K562 (cell line): ENCODE results near the gene RRAGD. TPM values are rescaled to one million over a fixed set of nuclear protein-coding genes. Genes with fewer than 3 reads are reported as not detected.

Experiments
- ARID2 ChIP-seq: fragments of 450-650 bp; IDR thresholded peaks from 2 replicates; pipeline ENCODE4 v1.6.1; 2017; ENCODE audit warnings: antibody characterized with exemption, mild to moderate bottlenecking
- ARID4B ChIP-seq: sonication (generic); formaldehyde crosslinking; IDR thresholded peaks from 2 replicates; pipeline ENCODE4 v1.8.0; 2022; ENCODE audit warnings: mild to moderate bottlenecking, missing genetic modification reagents
- ASH1L ChIP-seq: fragments of 450-650 bp; IDR thresholded peaks from 2 replicates; pipeline ENCODE4 v1.6.1; 2018; ENCODE audit warnings: borderline replicate concordance, mild to moderate bottlenecking, low read depth; ENCODE audit not compliant: partially characterized antibody
- ATF7 ChIP-seq: fragments of 450-650 bp; IDR thresholded peaks from 2 replicates; pipeline ENCODE4 v1.7.1; 2014; ENCODE audit warnings: mild to moderate bottlenecking, moderate library complexity
- BMI1 ChIP-seq: fragments of 150-350 bp; IDR thresholded peaks from 2 replicates; pipeline ENCODE4 v1.6.1; 2014; ENCODE audit warnings: low read length
- FIP1L1 ChIP-seq: fragments of 200-400 bp; formaldehyde crosslinking; IDR thresholded peaks from 2 replicates; pipeline ENCODE4 v1.6.1; 2018; ENCODE audit warnings: mild to moderate bottlenecking, low read depth, low read length; ENCODE audit not compliant: poor library complexity, severe bottlenecking
- FOXK2 ChIP-seq, 2 experiments: fragments of 450-650 bp; IDR thresholded peaks in 1 of 2; conservative IDR thresholded peaks in 1 of 2; 2 replicates each; pipeline ENCODE4 v1.6.1; 2016; ENCODE audit warnings: low read depth in 2 of 2, mild to moderate bottlenecking in 1 of 2
- HNRNPL ChIP-seq: fragments of 200-400 bp; formaldehyde crosslinking; IDR thresholded peaks from 2 replicates; pipeline ENCODE4 v1.6.1; 2017; ENCODE audit warnings: low read depth, mild to moderate bottlenecking, low read length
- KHSRP ChIP-seq: fragments of 450-650 bp; IDR thresholded peaks from 2 replicates; pipeline ENCODE4 v1.6.1; 2017
- MED1 ChIP-seq: sonication (generic); formaldehyde crosslinking; IDR thresholded peaks from 2 replicates; pipeline ENCODE4 v1.8.1; 2023; ENCODE audit warnings: missing genetic modification reagents, borderline replicate concordance
- NCOA2 ChIP-seq, 2 experiments: fragments of 450-650 bp; IDR thresholded peaks; 2 replicates each; pipeline ENCODE4 v1.6.1; 2018; ENCODE audit warnings: mild to moderate bottlenecking in 2 of 2, moderate library complexity in 1 of 2; ENCODE audit not compliant: partially characterized antibody in 2 of 2
- PHF21A ChIP-seq: fragments of 450-650 bp; IDR thresholded peaks from 2 replicates; pipeline ENCODE4 v1.6.1; 2017; ENCODE audit warnings: low read depth, borderline replicate concordance
- POLR2H ChIP-seq: IDR thresholded peaks from 2 replicates; pipeline ENCODE4 v1.6.1; 2016; ENCODE audit warnings: missing genetic modification characterization, low read depth, mild to moderate bottlenecking, control low read depth, missing compliant biosample characterization, moderate library complexity
- PREB ChIP-seq: sonication (generic); formaldehyde crosslinking; IDR thresholded peaks from 2 replicates; pipeline ENCODE4 v1.8.1; 2023; ENCODE audit warnings: mild to moderate bottlenecking, missing genetic modification reagents
- RBM39 ChIP-seq: fragments of 200-400 bp; formaldehyde crosslinking; optimal IDR thresholded peaks from 2 replicates; pipeline ENCODE3; 2018; ENCODE audit warnings: low read depth, low read length
- RHOXF2B ChIP-seq: fragments of 250-450 bp; sonication (Bioruptor Pico); conservative IDR thresholded peaks from 2 replicates; pipeline ENCODE4 v1.5.1; 2021
- SIN3B ChIP-seq: fragments of 450-650 bp; IDR thresholded peaks from 2 replicates; pipeline ENCODE4 v1.6.1; 2017; ENCODE audit warnings: low read depth, mild to moderate bottlenecking, moderate library complexity
- SP2 ChIP-seq: IDR thresholded peaks from 2 replicates; pipeline ENCODE4 v1.6.1; 2011; ENCODE audit warnings: mild to moderate bottlenecking, low read depth, low read length, moderate library complexity; ENCODE audit not compliant: poor library complexity, severe bottlenecking; ENCODE audit errors: extremely low read depth
- TAL1 ChIP-seq: fragments of 450-650 bp; IDR thresholded peaks from 2 replicates; pipeline ENCODE4 v1.6.1; 2016; ENCODE audit warnings: mild to moderate bottlenecking
- ZC3H8 ChIP-seq: fragments of 450-650 bp; IDR thresholded peaks from 2 replicates; pipeline ENCODE4 v1.6.1; 2017
- ZFP36 ChIP-seq: fragments of 150-350 bp; IDR thresholded peaks from 2 replicates; pipeline ENCODE4 v1.6.1; 2018; ENCODE audit warnings: low read length, low read depth; ENCODE audit not compliant: partially characterized antibody
- polyA plus RNA-seq, 8 experiments: library from polyadenylated mRNA; depleted of rRNA in 4 of 8; stranded (reverse) in 5 of 8; unstranded in 3 of 8; fragments of >200 nt; fragmentation: Nextera tagmentation in 2 of 8; fragmentation: Illumina TruSeq in 1 of 8; extraction: Ambion mirVana in 2 of 8; extraction: Trizol in 1 of 8; gene quantifications; 2 replicates each; pipeline versions ENCODE4 v1.2.1 to v1.2.3, GENCODE V29; 2011 to 2014; ENCODE audit warnings: inconsistent platforms in 1 of 8, missing spikeins in 1 of 8
- total RNA-seq, 7 experiments: library from RNA; depleted of rRNA in 6 of 7; stranded (reverse); fragments of >200 nt in 6 of 7; fragmentation: Illumina TruSeq in 2 of 7; extraction: Trizol in 2 of 7; gene quantifications; 2 replicates each; pipeline versions ENCODE4 v1.2.1 to v1.2.3, GENCODE V29; 2011 to 2021; ENCODE audit warnings: low replicate concordance in 1 of 7
- TF ChIP-seq, protein P1 (sequence below): sonication (generic); IDR thresholded peaks from 2 replicates; pipeline ENCODE4 v1.6.1; 2016

The RRAGD gene
- total and polyA plus RNA-seq, 9 of the 15 experiments (the other 6 are each of a cell fraction or from before 2014, with no cell fraction given): 0.03 to 0.07 (median 0.04) TPM; not detected in 6

GRCh38 chr6:89321131-89321970, 90.7 kb downstream of the RRAGD start (continued):
- TF ChIP-seq ARID4B (CRISPR knock-in tag) (no peak), ASH1L (no peak), NCOA2 (IDR thresholded peaks at IDR 0.05; ENCODE audit: partially characterized antibody in 2 of 2) (no peak), TAL1 (peak; percentile 75), FOXK2 (conservative IDR thresholded peaks at IDR 0.05 in 1 of 2, IDR thresholded peaks at IDR 0.05 in 1 of 2; ENCODE audit: low read depth in 2 of 2) (0 out of 4 replicates have a peak, but pooled peaks of 1 of the 2 experiments have one; percentile 19), PHF21A (no peak), SP2 (no peak), RHOXF2B (CRISPR knock-in tag) (no peak), POLR2H (tag) (no peak), ZC3H8 (no peak), FIP1L1 (no peak), MED1 (CRISPR knock-in tag) (no peak), ARID2 (no peak), PREB (CRISPR knock-in tag) (no peak), HNRNPL (no peak), RBM39 (no peak), BMI1 (no peak), ATF7 (0 out of 2 replicates have a peak, but pooled peaks have one; percentile 18), SIN3B (no peak), KHSRP (no peak), ZFP36 (no peak)
- TF ChIP-seq, protein P1, sequence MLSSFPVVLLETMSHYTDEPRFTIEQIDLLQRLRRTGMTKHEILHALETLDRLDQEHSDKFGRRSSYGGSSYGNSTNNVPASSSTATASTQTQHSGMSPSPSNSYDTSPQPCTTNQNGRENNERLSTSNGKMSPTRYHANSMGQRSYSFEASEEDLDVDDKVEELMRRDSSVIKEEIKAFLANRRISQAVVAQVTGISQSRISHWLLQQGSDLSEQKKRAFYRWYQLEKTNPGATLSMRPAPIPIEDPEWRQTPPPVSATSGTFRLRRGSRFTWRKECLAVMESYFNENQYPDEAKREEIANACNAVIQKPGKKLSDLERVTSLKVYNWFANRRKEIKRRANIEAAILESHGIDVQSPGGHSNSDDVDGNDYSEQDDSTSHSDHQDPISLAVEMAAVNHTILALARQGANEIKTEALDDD: 0 out of 2 replicates have a peak, but pooled peaks have one; percentile 14
